Measurements from ENCODE around the gene MTPN.

MTPN gene

GRCh38 chr7:135975166-135975565, 2.0 kb downstream of the MTPN start:
- POLR2A ChIA-PET: no interaction called here
- CTCF ChIA-PET: interaction anchor here (0.8 kb wide), 1 partner anchor 9 kb away, joined by 3 read pairs; no protein-coding TSS in a partner anchor
- TF ChIP-seq TARDBP (IDR thresholded peaks at IDR 0.05): no peak
- no peak for DNase-seq (ENCODE audit: extremely low spot score)

- DNase-seq (ENCODE audit: extremely low spot score): no peak
- CTCF ChIA-PET: interaction anchor here (0.8 kb wide), 1 partner anchor 9 kb away, joined by 3 read pairs; no protein-coding TSS in a partner anchor
- POLR2A ChIA-PET: no interaction called here
- no peak for TF ChIP-seq HDGF (IDR thresholded peaks at IDR 0.05; ENCODE audit: borderline replicate concordance)
- TF ChIP-seq SP1 (IDR thresholded peaks at IDR 0.05): no peak
- no peak for TF ChIP-seq NFRKB (IDR thresholded peaks at IDR 0.05)
- TF ChIP-seq PKNOX1 (IDR thresholded peaks at IDR 0.05): no peak
- no peak for TF ChIP-seq BHLHE40 (IDR thresholded peaks at IDR 0.05; ENCODE audit: borderline replicate concordance)
- TF ChIP-seq ELF4 (IDR thresholded peaks at IDR 0.05): no peak
These were observed 2.5 kb downstream of the MTPN start for GRCh38 chr7:135974667-135975066.

GRCh38 chr7:135971366-135971725, 5.8 kb downstream of the MTPN start:
- POLR2A ChIA-PET: no interaction called here
- TF ChIP-seq CTBP1 (IDR thresholded peaks at IDR 0.05; ENCODE audit: borderline replicate concordance) (no peak), NFRKB (IDR thresholded peaks at IDR 0.05) (no peak), FOXK2 (IDR thresholded peaks at IDR 0.05) (no peak), SUZ12 (IDR thresholded peaks at IDR 0.05) (no peak), BHLHE40 (IDR thresholded peaks at IDR 0.05; ENCODE audit: borderline replicate concordance) (no peak), SP1 (IDR thresholded peaks at IDR 0.05) (no peak), FOXA1 (IDR thresholded peaks at IDR 0.05) (no peak)
- DNase-seq (ENCODE audit: extremely low spot score): no peak
- CTCF ChIA-PET: no interaction called here

- CTCF ChIA-PET: no interaction called here
- DNase-seq (ENCODE audit: extremely low spot score): no peak
- POLR2A ChIA-PET: no interaction called here
- no peak for TF ChIP-seq NFRKB (IDR thresholded peaks at IDR 0.05)
- no peak for TF ChIP-seq L3MBTL2 (conservative IDR thresholded peaks at IDR 0.05)
- no peak for TF ChIP-seq ARNT (IDR thresholded peaks at IDR 0.05)
- no peak for TF ChIP-seq PKNOX1 (IDR thresholded peaks at IDR 0.05)
- TF ChIP-seq ELF4 (IDR thresholded peaks at IDR 0.05): no peak
- TF ChIP-seq HDGF (IDR thresholded peaks at IDR 0.05; ENCODE audit: borderline replicate concordance): no peak
- TF ChIP-seq FOXK2 (IDR thresholded peaks at IDR 0.05): no peak
- no peak for TF ChIP-seq CTBP1 (IDR thresholded peaks at IDR 0.05; ENCODE audit: borderline replicate concordance)
- TF ChIP-seq ZNF384 (IDR thresholded peaks at IDR 0.05): no peak
- TF ChIP-seq SUZ12 (IDR thresholded peaks at IDR 0.05): no peak
- no peak for TF ChIP-seq TARDBP (IDR thresholded peaks at IDR 0.05)
- TF ChIP-seq LEF1 (IDR thresholded peaks at IDR 0.05; ENCODE audit: borderline replicate concordance): no peak
- TF ChIP-seq SP1 (IDR thresholded peaks at IDR 0.05): no peak
- TF ChIP-seq FOXM1 (IDR thresholded peaks at IDR 0.05; ENCODE audit: borderline replicate concordance): no peak
- no peak for TF ChIP-seq BHLHE40 (IDR thresholded peaks at IDR 0.05; ENCODE audit: borderline replicate concordance)
- TF ChIP-seq FOXA1 (IDR thresholded peaks at IDR 0.05): no peak
These were observed 6.3 kb downstream of the MTPN start for GRCh38 chr7:135970682-135971365.

- no peak for DNase-seq (ENCODE audit: extremely low spot score)
- ChIA-PET CTCF (no interaction called here), POLR2A (no interaction called here)
- no peak for TF ChIP-seq FOXM1 (IDR thresholded peaks at IDR 0.05; ENCODE audit: borderline replicate concordance)
- no peak for TF ChIP-seq SP1 (IDR thresholded peaks at IDR 0.05)
These were observed 7.1 kb downstream of the MTPN start for GRCh38 chr7:135970045-135970444.

GRCh38 chr7:135966341-135967043, 10.7 kb downstream of the MTPN start:
- CTCF ChIA-PET: no interaction called here
- POLR2A ChIA-PET: no interaction called here
- TF ChIP-seq HDGF (IDR thresholded peaks at IDR 0.05; ENCODE audit: borderline replicate concordance): no peak
- no peak for DNase-seq (ENCODE audit: extremely low spot score)

- no peak for DNase-seq (ENCODE audit: extremely low spot score)
- TF ChIP-seq FOXK2 (IDR thresholded peaks at IDR 0.05): no peak
- POLR2A ChIA-PET: no interaction called here
- CTCF ChIA-PET: interaction anchor here (0.7 kb wide), 1 partner anchor 9 kb away, joined by 3 read pairs; no protein-coding TSS in a partner anchor
These were observed 11.6 kb downstream of the MTPN start for GRCh38 chr7:135965602-135966001.

- DNase-seq (ENCODE audit: extremely low spot score): no peak
- no peak for TF ChIP-seq PKNOX1 (IDR thresholded peaks at IDR 0.05)
- TF ChIP-seq L3MBTL2 (conservative IDR thresholded peaks at IDR 0.05): no peak
- no peak for TF ChIP-seq NFRKB (IDR thresholded peaks at IDR 0.05)
- TF ChIP-seq SUZ12 (IDR thresholded peaks at IDR 0.05): no peak
- TF ChIP-seq ZNF384 (IDR thresholded peaks at IDR 0.05): no peak
- no peak for TF ChIP-seq ELF4 (IDR thresholded peaks at IDR 0.05)
- no peak for TF ChIP-seq FOXK2 (IDR thresholded peaks at IDR 0.05)
- CTCF ChIA-PET: no interaction called here
- POLR2A ChIA-PET: no interaction called here
These were observed 12.4 kb downstream of the MTPN start for GRCh38 chr7:135964791-135965190.
